OCI-LY7 (cell line): Measurements from ENCODE around the gene ASB13.

Experiments used
- EZH2phosphoT487 ChIP-seq: fragments of 200-600 bp; sonication (generic); IDR thresholded peaks from 2 replicates; pipeline ENCODE4 v1.6.1; 2018; ENCODE audit warnings: low read depth, borderline replicate concordance, mild to moderate bottlenecking, mixed run types, antibody characterized with exemption, low read length, moderate library complexity, mixed read lengths
- TF ChIP-seq, protein P1 (sequence below): fragments of 200-600 bp; sonication (generic); conservative IDR thresholded peaks from 2 replicates; pipeline ENCODE4 v1.5.1; 2014; ENCODE audit warnings: mild to moderate bottlenecking, antibody characterized with exemption, low read length, moderate library complexity, mixed read lengths

DNA sequence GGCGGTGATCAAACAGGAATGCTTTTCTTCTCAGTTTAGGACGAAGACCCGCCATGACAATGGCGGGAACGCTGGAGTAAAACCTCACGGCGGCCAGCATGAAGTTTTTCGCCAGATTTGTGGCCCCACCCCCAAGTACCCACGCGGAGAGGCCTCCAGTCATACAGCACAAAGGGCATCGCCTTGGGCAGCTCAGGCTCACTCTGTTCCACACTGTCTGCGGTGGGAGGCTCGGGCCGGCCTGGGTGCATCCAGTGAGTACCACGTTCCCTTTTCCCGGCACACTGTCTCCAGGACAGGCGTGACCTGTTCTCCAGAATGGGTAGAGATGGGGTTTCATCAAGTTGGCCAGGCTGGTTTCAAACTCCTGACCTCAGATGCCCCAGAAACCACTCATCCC lies 27.3 kb downstream of the ASB13 start:
- TF ChIP-seq, protein P1, sequence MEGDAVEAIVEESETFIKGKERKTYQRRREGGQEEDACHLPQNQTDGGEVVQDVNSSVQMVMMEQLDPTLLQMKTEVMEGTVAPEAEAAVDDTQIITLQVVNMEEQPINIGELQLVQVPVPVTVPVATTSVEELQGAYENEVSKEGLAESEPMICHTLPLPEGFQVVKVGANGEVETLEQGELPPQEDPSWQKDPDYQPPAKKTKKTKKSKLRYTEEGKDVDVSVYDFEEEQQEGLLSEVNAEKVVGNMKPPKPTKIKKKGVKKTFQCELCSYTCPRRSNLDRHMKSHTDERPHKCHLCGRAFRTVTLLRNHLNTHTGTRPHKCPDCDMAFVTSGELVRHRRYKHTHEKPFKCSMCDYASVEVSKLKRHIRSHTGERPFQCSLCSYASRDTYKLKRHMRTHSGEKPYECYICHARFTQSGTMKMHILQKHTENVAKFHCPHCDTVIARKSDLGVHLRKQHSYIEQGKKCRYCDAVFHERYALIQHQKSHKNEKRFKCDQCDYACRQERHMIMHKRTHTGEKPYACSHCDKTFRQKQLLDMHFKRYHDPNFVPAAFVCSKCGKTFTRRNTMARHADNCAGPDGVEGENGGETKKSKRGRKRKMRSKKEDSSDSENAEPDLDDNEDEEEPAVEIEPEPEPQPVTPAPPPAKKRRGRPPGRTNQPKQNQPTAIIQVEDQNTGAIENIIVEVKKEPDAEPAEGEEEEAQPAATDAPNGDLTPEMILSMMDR, result no peak
- TF ChIP-seq EZH2phosphoT487, result no peak
